GM18499 (cell line): Measurements from ENCODE around the gene CSNK1G3.

Source experiments
- ATAC-seq: cut with Tn5 transposase; IDR thresholded peaks from one replicate; pipeline ENCODE4 v1.9.1; 2021; ENCODE audit warnings: moderate number of reproducible peaks; ENCODE audit not compliant: insufficient read depth, unreplicated experiment

Gene CSNK1G3

DNA sequence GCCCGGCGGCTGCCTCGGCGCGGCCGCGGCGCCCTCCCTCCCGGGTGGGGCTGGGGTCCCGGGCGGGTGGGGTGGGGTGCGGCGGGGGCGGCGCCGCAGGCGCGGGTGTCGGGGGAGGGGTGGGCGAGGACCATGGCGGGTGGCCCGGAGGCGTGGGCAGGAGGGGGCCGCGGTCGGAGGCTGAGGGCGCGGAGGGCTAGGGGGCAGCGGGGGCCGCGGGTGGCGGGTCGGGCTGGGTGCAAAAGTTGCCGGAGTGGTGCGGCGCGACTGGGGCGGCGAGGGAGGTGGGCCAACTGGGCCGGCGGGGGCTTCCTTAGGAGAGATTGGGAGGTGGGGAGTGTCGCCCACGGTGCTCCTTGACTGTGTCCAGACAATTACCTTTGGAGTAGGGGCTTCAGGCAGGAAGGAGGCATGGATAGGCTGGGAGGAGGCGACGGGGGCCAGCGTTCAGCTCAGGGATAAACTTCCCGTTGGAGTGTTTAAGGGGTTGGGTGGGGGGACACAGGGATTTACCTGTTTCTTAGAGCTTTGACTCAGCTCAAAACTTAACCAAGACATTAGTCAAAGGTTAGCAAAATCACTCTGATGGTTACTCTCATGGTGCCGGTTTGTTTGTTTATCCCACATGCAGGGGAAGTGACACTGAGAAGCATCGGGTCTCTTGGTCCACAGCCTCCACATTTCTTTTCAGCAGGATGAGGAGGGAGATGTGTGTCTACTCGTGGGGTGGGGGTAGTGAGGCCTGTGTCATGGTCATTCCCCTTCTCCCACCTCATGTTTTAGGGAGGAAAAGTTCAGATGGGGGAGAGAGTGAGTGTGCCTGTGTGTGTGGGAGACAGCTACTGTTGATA lies 859 bp downstream of the CSNK1G3 start:
- no peak for ATAC-seq

GRCh38 chr5:123514615-123515355 lies 2.8 kb downstream of the CSNK1G3 start:
- ATAC-seq, result no peak

DNA sequence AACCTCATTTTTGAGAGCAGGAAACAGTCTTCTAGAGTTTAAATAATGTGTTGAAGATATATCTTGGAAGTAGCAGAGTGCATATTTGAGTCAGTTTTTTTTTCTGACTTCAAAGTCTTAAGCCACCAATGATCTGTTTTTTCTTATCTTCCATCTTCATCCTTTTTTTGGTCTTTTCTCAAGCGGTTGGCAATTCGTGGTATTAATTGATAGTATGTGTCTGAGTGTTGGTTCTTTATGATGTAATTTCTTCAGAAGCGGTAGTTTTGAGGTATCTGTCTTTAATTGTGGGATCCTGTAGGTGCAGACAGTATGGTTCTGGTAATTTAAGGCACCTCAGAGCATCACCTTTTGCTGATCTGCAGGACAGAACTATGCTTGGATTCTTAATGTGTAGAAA lies 3.9 kb downstream of the CSNK1G3 start:
- ATAC-seq, result no peak

DNA sequence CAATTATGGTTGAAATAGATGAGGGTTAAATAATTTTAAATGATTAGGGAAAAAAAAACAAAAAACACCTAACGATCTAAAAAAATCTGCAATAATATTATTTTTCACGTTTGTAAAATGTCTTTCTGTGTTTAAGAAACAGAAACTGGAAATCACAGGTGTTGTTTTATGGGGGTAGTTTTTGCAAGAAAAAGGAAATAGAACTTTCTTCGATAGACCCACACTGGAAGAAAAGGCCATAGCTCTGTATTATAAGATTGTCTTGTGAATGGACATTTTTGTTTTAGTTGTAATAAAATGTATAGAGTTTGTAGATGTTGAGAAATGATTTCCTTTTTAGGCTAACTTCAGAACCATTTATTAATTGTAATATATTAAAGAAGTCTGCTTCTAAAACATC lies 5.5 kb downstream of the CSNK1G3 start:
- ATAC-seq, result no peak

- ATAC-seq, result no peak
These were observed 6.1 kb downstream of the CSNK1G3 start for GRCh38 chr5:123518111-123518510.

DNA sequence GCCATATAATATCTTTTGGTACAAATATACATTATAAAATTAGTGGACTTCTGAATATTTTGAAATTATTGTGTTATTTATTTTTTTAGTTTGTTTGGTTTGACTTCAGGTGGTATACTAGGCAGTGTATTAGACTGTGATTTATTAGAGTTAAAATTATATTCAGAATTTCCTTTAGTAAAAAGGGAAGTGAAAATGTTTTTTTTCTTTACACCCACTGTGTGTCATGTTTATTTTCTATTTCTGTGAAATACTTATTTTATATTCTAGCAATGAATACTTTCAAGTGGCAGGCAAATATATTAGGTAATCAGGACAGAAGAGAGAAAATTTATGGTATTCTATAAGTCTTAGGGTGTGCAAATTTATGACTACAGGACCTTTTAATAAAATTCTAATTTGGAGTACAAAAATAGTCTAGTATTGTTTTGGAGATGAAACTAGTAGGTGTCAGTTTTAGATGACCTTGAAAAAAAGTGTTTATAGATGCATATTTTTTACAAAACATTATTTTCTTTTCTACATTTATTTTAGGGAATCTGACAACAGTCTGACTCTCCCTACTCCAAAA lies 8.8 kb downstream of the CSNK1G3 start:
- peak; percentile 53 for ATAC-seq

- ATAC-seq, result no peak
These were observed 12.2 kb downstream of the CSNK1G3 start for GRCh38 chr5:123524146-123524545.

DNA sequence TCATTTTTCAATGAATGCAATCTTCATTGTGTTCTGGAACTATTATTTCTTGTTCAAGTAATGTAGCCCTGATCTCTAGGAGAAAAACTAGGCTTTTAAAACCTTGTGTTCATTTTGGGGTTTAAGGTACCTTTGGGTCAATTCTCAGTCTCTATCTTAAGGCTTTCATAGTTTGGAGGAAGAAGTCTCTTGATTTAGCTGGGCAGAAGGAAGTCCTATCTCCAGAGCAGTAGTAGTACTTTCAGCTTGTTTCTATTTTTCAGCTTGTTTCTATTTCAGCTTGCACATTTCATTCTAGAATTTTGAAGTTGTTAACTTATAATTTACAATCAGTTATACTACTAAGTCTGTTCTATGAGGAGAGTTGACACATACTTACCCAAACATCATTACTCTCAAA lies 15.2 kb downstream of the CSNK1G3 start:
- ATAC-seq, result no peak

DNA sequence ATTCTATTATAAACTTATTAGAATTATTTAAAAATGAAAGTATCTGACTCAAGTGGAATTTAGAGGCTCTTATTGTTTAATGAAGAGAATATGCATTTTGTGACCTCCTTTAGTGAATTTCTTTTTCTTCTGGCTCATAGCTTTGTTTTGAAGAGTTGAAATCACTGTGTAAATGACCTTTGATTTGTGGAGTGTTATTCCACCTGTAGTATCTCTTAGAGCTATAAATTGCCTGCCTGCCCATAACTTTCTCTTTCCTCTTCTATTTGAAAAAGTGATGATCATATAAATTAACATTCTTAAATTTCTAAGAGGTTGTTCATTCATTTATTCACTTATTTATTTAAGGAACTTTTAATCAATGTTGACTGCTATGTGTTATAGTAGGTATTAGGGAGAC lies 16.1 kb downstream of the CSNK1G3 start:
- ATAC-seq, result no peak

DNA sequence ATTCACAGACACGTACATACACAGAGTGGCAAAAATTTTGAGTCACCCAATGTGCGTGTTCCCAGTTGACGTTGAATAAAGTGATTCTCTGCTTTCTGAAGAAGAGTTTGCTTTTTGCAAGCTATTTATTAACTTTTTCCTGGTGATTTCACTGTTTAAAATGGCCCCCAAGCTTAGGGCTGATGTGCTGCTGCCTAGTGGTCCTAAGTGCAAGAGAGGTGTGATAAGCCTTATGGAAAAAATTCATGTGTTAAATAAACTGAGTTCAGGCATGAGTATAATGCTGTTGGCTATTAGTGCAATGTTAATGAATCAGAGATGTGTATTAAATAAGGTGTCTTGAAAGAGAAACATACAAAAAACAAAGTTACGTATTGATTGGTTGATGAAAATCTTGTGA lies 16.9 kb downstream of the CSNK1G3 start:
- no peak for ATAC-seq

- ATAC-seq, result no peak
These were observed 18.8 kb downstream of the CSNK1G3 start for GRCh38 chr5:123530728-123531127.

DNA sequence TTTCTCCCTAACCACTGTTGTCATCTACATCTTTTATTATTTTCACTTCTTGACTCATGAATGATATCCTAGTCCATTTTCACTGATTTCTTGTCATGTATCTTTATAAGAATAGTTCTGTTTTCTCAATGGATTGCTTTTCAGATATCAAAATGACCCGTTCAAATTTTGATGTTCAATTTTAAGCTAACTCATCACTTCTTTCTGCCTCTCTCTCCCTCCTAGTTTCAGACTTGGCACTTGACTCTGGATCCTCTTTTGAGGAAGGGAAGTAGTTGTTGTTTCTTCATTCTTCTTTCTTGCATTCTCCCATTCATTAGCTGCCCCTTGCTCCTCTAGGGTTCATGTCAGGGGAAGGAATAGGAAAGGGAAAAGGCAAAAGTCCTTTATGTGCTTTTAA lies 23.7 kb downstream of the CSNK1G3 start:
- no peak for ATAC-seq

DNA sequence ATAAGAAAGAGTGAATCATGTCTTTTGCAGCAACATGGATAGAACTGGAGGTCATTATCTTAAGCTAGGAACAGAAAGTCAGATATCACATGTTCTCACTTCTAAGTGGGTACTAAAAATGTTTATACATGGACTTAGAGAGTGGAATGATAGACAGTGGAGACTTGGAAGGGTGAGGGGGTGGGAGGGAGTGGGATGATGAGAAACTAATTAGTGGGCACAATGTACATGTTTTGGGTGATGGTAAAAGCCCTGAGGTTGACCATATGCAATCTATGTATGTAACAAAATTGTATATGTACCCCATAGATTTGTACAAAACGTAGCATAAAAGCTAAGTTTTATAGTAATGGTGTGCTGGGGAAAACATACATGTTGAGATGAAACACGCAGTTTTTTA lies 25.3 kb downstream of the CSNK1G3 start:
- ATAC-seq, result no peak

GRCh38 chr5:123537845-123538244 lies 25.9 kb downstream of the CSNK1G3 start:
- ATAC-seq, result no peak

- no peak for ATAC-seq
These were observed 26.9 kb downstream of the CSNK1G3 start for GRCh38 chr5:123538670-123539459.

- no peak for ATAC-seq
These were observed 28.6 kb downstream of the CSNK1G3 start for GRCh38 chr5:123540534-123540933.

DNA sequence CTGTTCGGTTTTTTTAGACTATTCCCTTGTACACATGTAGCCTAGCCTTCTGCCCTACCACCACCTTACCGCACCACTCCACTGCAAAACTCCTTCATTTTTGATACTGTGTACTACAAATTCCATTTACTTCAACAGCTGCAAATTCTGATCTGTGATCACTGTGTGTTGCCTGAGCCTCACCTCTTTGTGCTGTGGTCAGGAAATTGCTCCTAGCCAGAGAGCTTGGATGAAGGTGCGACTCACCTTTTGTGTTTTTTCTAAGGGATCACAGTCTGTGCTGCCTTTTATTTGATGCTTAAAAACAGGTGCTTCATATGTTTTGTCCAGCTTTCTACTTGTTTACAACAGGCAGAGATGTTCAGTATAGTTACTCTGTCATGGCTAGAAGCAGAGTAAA lies 31.5 kb downstream of the CSNK1G3 start:
- no peak for ATAC-seq

- ATAC-seq, result no peak
These were observed 33.5 kb downstream of the CSNK1G3 start for GRCh38 chr5:123545506-123545905.

GRCh38 chr5:123546657-123547056 lies 34.7 kb downstream of the CSNK1G3 start:
- ATAC-seq, result no peak

DNA sequence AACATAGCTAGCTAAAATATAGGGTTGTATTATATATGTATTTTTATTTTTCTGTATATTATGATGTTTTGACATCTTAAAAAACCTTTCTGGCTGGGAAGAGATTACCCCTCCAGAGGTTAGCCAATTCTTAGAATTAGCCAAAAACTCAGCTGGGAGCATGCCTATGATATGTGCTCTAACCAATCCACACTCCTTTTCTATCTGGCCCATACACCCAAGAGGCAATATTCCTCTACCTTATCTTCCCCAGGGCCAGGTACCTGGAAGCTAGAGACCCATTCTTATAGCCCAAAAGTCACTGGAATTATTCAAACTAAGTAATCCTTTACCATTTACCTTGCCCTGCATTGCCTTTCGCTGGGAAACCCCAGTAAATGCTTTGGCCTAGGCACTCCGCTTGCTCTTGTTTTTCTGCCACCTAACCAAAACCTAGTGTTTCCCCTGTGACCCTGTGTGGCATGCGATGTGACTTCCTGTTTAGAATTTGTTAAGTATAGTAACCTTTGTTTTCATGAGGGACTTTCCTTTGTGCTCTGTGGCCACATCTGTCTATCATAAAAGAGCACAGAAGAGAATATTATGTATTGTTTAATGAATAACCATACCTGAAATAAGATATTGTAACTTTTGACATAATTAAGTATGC lies 37.4 kb downstream of the CSNK1G3 start:
- ATAC-seq, result peak; percentile 99
